B cell (primary cell): ENCODE results near the gene UBTD1. TPM values are rescaled to one million over a fixed set of nuclear protein-coding genes. Genes with fewer than 3 reads are reported as not detected.

Experiments
- ATAC-seq: fragments of 200-7000 bp; cut with Tn5 transposase; one replicate; pipeline ENCODE4 v1.10.0; 2021; ENCODE audit warnings: low read depth, mild to moderate bottlenecking, moderate number of reproducible peaks, moderate library complexity
- CTCF ChIA-PET: fragments of 350-600 bp; sonication (Branson Sonifier 250); formaldehyde crosslinking; loops from one replicate; lab custom pipeline; 2021; ENCODE audit warnings: antibody characterized with exemption, inconsistent platforms; lab: Charles Lee
- POLR2A ChIA-PET: fragments of 350-600 bp; sonication (Branson Sonifier 250); formaldehyde crosslinking; loops from one replicate; lab custom pipeline; 2021; ENCODE audit warnings: antibody characterized with exemption; lab: Charles Lee
- DNase-seq: peaks from one replicate; pipeline ENCODE4 v3.0.0; 2013
- H2AFZ ChIP-seq: 2 replicates; pipeline ENCODE4 v1.6.1; 2012; ENCODE audit warnings: mild to moderate bottlenecking, low read depth, low read length; ENCODE audit not compliant: insufficient read depth, poor library complexity, severe bottlenecking
- H3K27ac ChIP-seq, 2 donors: 1 replicate in 1 of 2; 2 replicates in 1 of 2; pipeline ENCODE4 v1.5.1; 2012 to 2013; ENCODE audit warnings: low read length in 2 of 2, mild to moderate bottlenecking in 2 of 2, moderate library complexity in 1 of 2
- H3K27me3 ChIP-seq, 4 experiments: fragments of 200-600 bp in 1 of 4; sonication (generic) in 1 of 4; replicated peaks in 1 of 4; 1 replicate in 2 of 4; 2 replicates in 2 of 4; pipeline versions ENCODE4 v1.6.1 to v1.7.0; 2013 to 2016; ENCODE audit warnings: low read length in 3 of 4, mild to moderate bottlenecking in 2 of 4, mixed read lengths in 1 of 4, moderate library complexity in 1 of 4; ENCODE audit not compliant: insufficient read depth in 4 of 4, control insufficient read depth in 3 of 4; ENCODE audit errors: control extremely low read depth in 1 of 4
- H3K36me3 ChIP-seq, 2 experiments: replicated peaks in 1 of 2; 1 replicate in 1 of 2; 2 replicates in 1 of 2; pipeline versions ENCODE4 v1.6.1 to v1.7.1; 2013; ENCODE audit warnings: low read length in 1 of 2; ENCODE audit not compliant: insufficient read depth in 2 of 2, control insufficient read depth in 1 of 2; ENCODE audit errors: control extremely low read depth in 1 of 2, extremely low read depth in 1 of 2
- H3K4me1 ChIP-seq, 2 donors: fragments of 200-600 bp in 1 of 2; sonication (generic) in 1 of 2; 1 replicate in 1 of 2; 2 replicates in 1 of 2; pipeline versions ENCODE4 v1.5.1 to v1.6.1; 2013 to 2017; ENCODE audit warnings: low read length in 2 of 2; ENCODE audit not compliant: control insufficient read depth in 2 of 2, insufficient read depth in 2 of 2
- H3K4me2 ChIP-seq: replicated peaks from 2 replicates; pipeline ENCODE3; 2012; ENCODE audit warnings: mild to moderate bottlenecking, low read depth, low read length; ENCODE audit not compliant: poor library complexity, severe bottlenecking
- H3K4me3 ChIP-seq, 5 experiments: fragments of 200-600 bp in 1 of 5; sonication (generic) in 1 of 5; 1 replicate in 3 of 5; 2 replicates in 2 of 5; pipeline versions ENCODE4 v1.5.1 to v1.7.0; 2011 to 2016; ENCODE audit warnings: low read length in 4 of 5, mild to moderate bottlenecking in 4 of 5, low read depth in 2 of 5, control low read depth in 1 of 5, moderate library complexity in 1 of 5; ENCODE audit not compliant: insufficient read depth in 1 of 5; ENCODE audit errors: control extremely low read depth in 1 of 5, extremely low read depth in 1 of 5
- H3K79me2 ChIP-seq: fragments of 200-600 bp; sonication (generic); one replicate; pipeline ENCODE4 v1.6.0; 2016; ENCODE audit warnings: low read length; ENCODE audit not compliant: control insufficient read depth, insufficient read depth
- H3K9ac ChIP-seq: fragments of 200-600 bp; sonication (generic); 2 replicates; pipeline ENCODE4 v1.6.1; 2017; ENCODE audit warnings: mild to moderate bottlenecking, low read length, moderate library complexity
- H3K9me3 ChIP-seq, 3 donors: one replicate each; pipeline versions ENCODE4 v1.6.1 to v1.7.1; 2013; ENCODE audit warnings: low read length in 2 of 3; ENCODE audit not compliant: control insufficient read depth in 2 of 3, insufficient read depth in 1 of 3; ENCODE audit errors: control extremely low read depth in 1 of 3
- H4K20me1 ChIP-seq: 2 replicates; pipeline ENCODE4 v1.6.0; 2012; ENCODE audit warnings: mild to moderate bottlenecking, low read length; ENCODE audit not compliant: insufficient read depth, control insufficient read depth, poor library complexity, severe bottlenecking
- H3K27ac Mint-ChIP-seq: one replicate; pipeline ENCODE4 v1.8.0; 2021; ENCODE audit warnings: mixed read lengths
- H3K27me3 Mint-ChIP-seq: one replicate; pipeline ENCODE4 v1.8.0; 2021; ENCODE audit warnings: mixed read lengths
- H3K4me1 Mint-ChIP-seq: one replicate; pipeline ENCODE4 v1.8.0; 2021; ENCODE audit warnings: mixed read lengths
- H3K4me3 Mint-ChIP-seq: one replicate; pipeline ENCODE4 v1.8.0; 2021; ENCODE audit warnings: mixed read lengths
- H3K9me3 Mint-ChIP-seq: one replicate; pipeline ENCODE4 v1.8.0; 2022; ENCODE audit warnings: mixed read lengths; ENCODE audit not compliant: insufficient read depth
- EZH2 ChIP-seq: IDR thresholded peaks from 2 replicates; pipeline ENCODE4 v1.6.1; 2012; ENCODE audit warnings: borderline replicate concordance, low read depth, mild to moderate bottlenecking, moderate library complexity, low read length; ENCODE audit not compliant: insufficient read depth, poor library complexity, severe bottlenecking
- WGBS: methylation state at CpG from one replicate; pipeline ENCODE4 v1.1.5; 2013; ENCODE audit warnings: missing lambda C conversion rate; ENCODE audit not compliant: insufficient coverage; 5-methylcytosine and 5-hydroxymethylcytosine counted together
- intact Hi-C: fragments of 100-400 bp; cut with micrococcal nuclease; formaldehyde crosslinking; loops from one replicate; pipeline ENCODE4 v1.10.0; 2022
- polyA plus RNA-seq: library from polyadenylated mRNA; depleted of rRNA; stranded (reverse); fragments of >200 nt; gene quantifications from 2 replicates; pipeline ENCODE4 v1.2.3, GENCODE V29; 2012
- total RNA-seq, 2 donors: library from RNA; stranded (reverse); fragments of 120-200 nt in 1 of 2; gene quantifications; 1 replicate in 1 of 2; 2 replicates in 1 of 2; pipeline versions ENCODE4 v1.2.3 to v1.2.4, GENCODE V29; 2013 to 2022
- TF ChIP-seq, protein P1 (sequence below): fragments of 200-600 bp; IDR thresholded peaks from one replicate; pipeline ENCODE4 v1.8.0; 2022; ENCODE audit warnings: antibody characterized with exemption, mild to moderate bottlenecking

Gene UBTD1
- total and polyA plus RNA-seq, 2 donors (not counting 1 experiment from before 2014, with no cell fraction given) = 1.3 to 1.8 TPM

DNA sequence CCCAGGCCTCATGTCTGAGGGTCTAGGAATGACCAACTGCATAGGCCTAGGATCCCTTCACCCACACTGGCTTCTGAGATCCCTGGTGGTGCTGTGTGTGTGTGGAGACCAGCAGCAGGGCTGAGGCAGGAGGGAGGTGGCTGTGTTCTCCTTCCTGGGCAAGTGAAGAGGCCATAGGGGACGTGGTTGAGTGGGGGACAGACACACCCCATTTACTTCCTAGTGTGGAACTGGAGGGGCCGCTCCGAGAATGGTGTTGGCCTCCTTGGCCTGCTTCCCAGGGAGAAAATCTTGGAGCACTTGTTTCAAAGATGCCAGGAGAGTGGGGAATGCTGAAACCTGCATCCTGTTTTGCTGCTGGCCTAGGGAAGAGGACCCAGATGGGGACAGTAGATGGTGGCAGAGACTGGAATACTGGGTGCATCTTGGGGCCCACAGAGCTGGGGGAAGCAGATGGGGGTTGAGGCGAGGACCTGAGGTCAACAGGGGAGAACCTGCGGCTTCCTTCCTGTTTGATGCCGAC lies 19.1 kb downstream of the UBTD1 start:
- Histone ChIP-seq H3K79me2 (no peaks in the 10 kb centered on the region), H3K27ac (no peak overlapping the region), H3K36me3 (no peaks in the 10 kb centered on the region), H3K4me3 (no peak overlapping the region), H3K9ac (no peak overlapping the region), H3K4me1 (no peaks in the 10 kb centered on the region), H2AFZ (no peak overlapping the region), H3K27me3 (peaks cover 0 to 21% (median 0%) of the 10 kb centered on the region in 4 experiments), H4K20me1 (no peaks in the 10 kb centered on the region), H3K4me2 (no peak overlapping the region), H3K9me3 (no peaks in the 10 kb centered on the region)
- no peak overlapping the region for H3K27ac Mint-ChIP-seq
- ATAC-seq = no peak
- 76% methylated on average over 5 of the region's 6 CpGs for WGBS
- TF ChIP-seq EZH2 = no peak
- TF ChIP-seq, protein P1, sequence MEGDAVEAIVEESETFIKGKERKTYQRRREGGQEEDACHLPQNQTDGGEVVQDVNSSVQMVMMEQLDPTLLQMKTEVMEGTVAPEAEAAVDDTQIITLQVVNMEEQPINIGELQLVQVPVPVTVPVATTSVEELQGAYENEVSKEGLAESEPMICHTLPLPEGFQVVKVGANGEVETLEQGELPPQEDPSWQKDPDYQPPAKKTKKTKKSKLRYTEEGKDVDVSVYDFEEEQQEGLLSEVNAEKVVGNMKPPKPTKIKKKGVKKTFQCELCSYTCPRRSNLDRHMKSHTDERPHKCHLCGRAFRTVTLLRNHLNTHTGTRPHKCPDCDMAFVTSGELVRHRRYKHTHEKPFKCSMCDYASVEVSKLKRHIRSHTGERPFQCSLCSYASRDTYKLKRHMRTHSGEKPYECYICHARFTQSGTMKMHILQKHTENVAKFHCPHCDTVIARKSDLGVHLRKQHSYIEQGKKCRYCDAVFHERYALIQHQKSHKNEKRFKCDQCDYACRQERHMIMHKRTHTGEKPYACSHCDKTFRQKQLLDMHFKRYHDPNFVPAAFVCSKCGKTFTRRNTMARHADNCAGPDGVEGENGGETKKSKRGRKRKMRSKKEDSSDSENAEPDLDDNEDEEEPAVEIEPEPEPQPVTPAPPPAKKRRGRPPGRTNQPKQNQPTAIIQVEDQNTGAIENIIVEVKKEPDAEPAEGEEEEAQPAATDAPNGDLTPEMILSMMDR = no peak
- DNase-seq = no peak
- H3K4me3 Mint-ChIP-seq = no peak overlapping the region
- no peaks in the 10 kb centered on the region for H3K4me1 Mint-ChIP-seq
- POLR2A ChIA-PET = no interaction called here
- intact Hi-C loops = no loop called here
- H3K9me3 Mint-ChIP-seq = no peaks in the 10 kb centered on the region
- peaks cover 31% of the 10 kb centered on the region for H3K27me3 Mint-ChIP-seq
- CTCF ChIA-PET = no interaction called here

DNA sequence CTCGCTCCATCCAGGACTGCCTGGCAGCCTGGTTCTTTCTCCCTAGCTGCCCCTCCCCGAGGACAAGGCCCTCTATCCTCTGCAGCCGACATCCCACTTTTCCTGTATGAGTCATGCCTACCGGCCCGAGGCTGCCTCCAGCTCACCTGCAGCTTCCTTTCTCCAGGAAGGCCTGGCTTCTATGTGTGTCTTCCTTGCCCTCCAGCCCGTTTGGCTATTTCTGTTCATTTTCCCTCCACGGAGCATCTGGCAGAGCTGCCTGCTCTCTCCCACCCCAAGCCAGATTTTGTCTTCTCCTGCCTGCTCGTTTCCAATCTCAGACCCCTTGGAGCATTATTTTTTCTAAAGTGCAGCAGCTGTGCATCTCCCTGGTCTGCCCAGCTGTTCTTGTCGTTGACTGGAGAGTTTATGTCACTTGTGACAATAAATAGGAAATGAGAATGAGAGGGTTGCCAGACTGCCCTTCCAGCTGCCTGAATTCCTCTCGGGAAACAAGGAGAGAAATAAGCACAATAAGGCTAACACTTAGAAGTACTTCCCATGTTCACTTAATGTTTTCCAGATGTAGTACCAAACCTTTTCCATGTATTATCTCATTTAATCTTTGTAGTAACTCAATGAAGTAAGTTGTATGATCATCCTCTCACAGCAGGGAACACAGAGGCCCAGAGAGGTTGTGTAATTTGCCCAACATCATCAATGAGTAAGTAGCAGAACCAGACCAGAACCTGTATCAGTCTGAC lies 19.7 kb downstream of the UBTD1 start:
- no peaks in the 10 kb centered on the region for H3K36me3 ChIP-seq
- no peaks in the 10 kb centered on the region for H3K4me1 Mint-ChIP-seq
- no peak for ATAC-seq
- no peak for DNase-seq
- H3K9me3 ChIP-seq = no peaks in the 10 kb centered on the region
- no peak overlapping the region for H2AFZ ChIP-seq
- 41% methylated on average over 9 of the region's 10 CpGs for WGBS
- H3K4me3 ChIP-seq = no peak overlapping the region
- no peaks in the 10 kb centered on the region for H3K9me3 Mint-ChIP-seq
- peaks cover 0 to 21% (median under 1%) of the 10 kb centered on the region in 4 experiments for H3K27me3 ChIP-seq
- no peak overlapping the region for H3K27ac ChIP-seq
- no peaks in the 10 kb centered on the region for H4K20me1 ChIP-seq
- peaks cover 29% of the 10 kb centered on the region for H3K27me3 Mint-ChIP-seq
- no peak for TF ChIP-seq EZH2
- TF ChIP-seq, protein P1 = no peak
- H3K4me3 Mint-ChIP-seq = no peak overlapping the region
- H3K4me1 ChIP-seq = no peaks in the 10 kb centered on the region
- no peak overlapping the region for H3K9ac ChIP-seq
- H3K79me2 ChIP-seq = no peaks in the 10 kb centered on the region
- H3K27ac Mint-ChIP-seq = no peak overlapping the region
- ChIA-PET POLR2A (no interaction called here), CTCF (no interaction called here)
- intact Hi-C loops = no loop called here
- H3K4me2 ChIP-seq = no peak overlapping the region
